Nephron (organoid): ENCODE results near the gene CAPN6.

ENCODE experiments used
- H3K27ac Mint-ChIP-seq, 3 experiments: 2 replicates each; pipeline ENCODE4 v1.8.0; 2020; ENCODE audit warnings: mixed read lengths in 3 of 3, mild to moderate bottlenecking in 2 of 3, moderate library complexity in 1 of 3
- H3K27me3 Mint-ChIP-seq: 2 replicates; pipeline ENCODE4 v1.8.0; 2021; ENCODE audit warnings: low read depth, mild to moderate bottlenecking, moderate library complexity, mixed read lengths
- H3K36me3 Mint-ChIP-seq: 2 replicates; pipeline ENCODE4 v1.8.0; 2020; ENCODE audit warnings: low read depth, mixed read lengths
- H3K4me1 Mint-ChIP-seq: 2 replicates; pipeline ENCODE4 v1.8.0; 2020; ENCODE audit warnings: mixed read lengths
- H3K4me3 Mint-ChIP-seq, 3 experiments: 2 replicates each; pipeline ENCODE4 v1.8.0; 2020; ENCODE audit warnings: mild to moderate bottlenecking in 3 of 3, mixed read lengths in 3 of 3, moderate library complexity in 2 of 3
- H3K9me3 Mint-ChIP-seq: 2 replicates; pipeline ENCODE4 v1.8.0; 2020; ENCODE audit warnings: mixed read lengths
- CTCF ChIP-seq, 3 experiments: fragments of 200-600 bp; sonication (generic); IDR thresholded peaks; one replicate each; pipeline ENCODE4 v1.5.0; 2021; ENCODE audit warnings: antibody characterized with exemption in 3 of 3; ENCODE audit not compliant: unreplicated experiment in 3 of 3

CAPN6 gene

GRCh38 chrX:111200327-111200726, 70.0 kb downstream of the CAPN6 start:
- Mint-ChIP-seq H3K4me3 (no peak overlapping the region), H3K27ac (no peak overlapping the region), H3K27me3 (no peaks in the 10 kb centered on the region), H3K4me1 (peaks cover 18% of the 10 kb centered on the region), H3K9me3 (no peaks in the 10 kb centered on the region), H3K36me3 (peaks cover 7% of the 10 kb centered on the region)
- no peak for TF ChIP-seq CTCF (IDR thresholded peaks at IDR 0.05; ENCODE audit: unreplicated experiment in 3 of 3)

GRCh38 chrX:111199505-111199904, 70.8 kb downstream of the CAPN6 start:
- no peaks in the 10 kb centered on the region for H3K9me3 Mint-ChIP-seq

More at GRCh38 chrX:111199505-111199904, 70.8 kb downstream of the CAPN6 start:
- Mint-ChIP-seq H3K27me3 (no peaks in the 10 kb centered on the region), H3K4me3 (no peak overlapping the region), H3K4me1 (peaks cover 23% of the 10 kb centered on the region), H3K27ac (no peak overlapping the region), H3K36me3 (peaks cover 7% of the 10 kb centered on the region)
- TF ChIP-seq CTCF (IDR thresholded peaks at IDR 0.05; ENCODE audit: unreplicated experiment in 3 of 3) = no peak
